ENCODE results near the gene SARS1.

Gene SARS1

GRCh38 chr1:109261578-109261977 lies 47.9 kb downstream of the SARS1 start:
- no peak for DNase-seq (ENCODE audit: low spot score)
- no peak for TF ChIP-seq CTCF (IDR thresholded peaks at IDR 0.05; ENCODE audit: borderline replicate concordance, control extremely low read depth, extremely low read depth, insufficient read depth, missing control alignments)
- in situ Hi-C loops (cut with MboI; ENCODE audit: low sequenced_read_pairs, unreplicated experiment), result no loop called here

- in situ Hi-C loops (cut with MboI; ENCODE audit: low sequenced_read_pairs, unreplicated experiment), result no loop called here
- DNase-seq (ENCODE audit: low spot score), result no peak
- no peak for TF ChIP-seq CTCF (IDR thresholded peaks at IDR 0.05; ENCODE audit: borderline replicate concordance, control extremely low read depth, extremely low read depth, insufficient read depth, missing control alignments)
Observed at GRCh38 chr1:109262231-109263055, 48.7 kb downstream of the SARS1 start.

- in situ Hi-C loops (cut with MboI; ENCODE audit: low sequenced_read_pairs, unreplicated experiment), result no loop called here
- no peak for TF ChIP-seq CTCF (IDR thresholded peaks at IDR 0.05; ENCODE audit: borderline replicate concordance, control extremely low read depth, extremely low read depth, insufficient read depth, missing control alignments)
- DNase-seq (ENCODE audit: low spot score), result no peak
Observed at GRCh38 chr1:109263234-109263596, 49.5 kb downstream of the SARS1 start.

GRCh38 chr1:109263597-109264378 lies 50.1 kb downstream of the SARS1 start:
- in situ Hi-C loops (cut with MboI; ENCODE audit: low sequenced_read_pairs, unreplicated experiment), result no loop called here
- DNase-seq (ENCODE audit: low spot score), result peak; percentile 90

GRCh38 chr1:109264379-109264755 lies 50.6 kb downstream of the SARS1 start:
- in situ Hi-C loops (cut with MboI; ENCODE audit: low sequenced_read_pairs, unreplicated experiment), result no loop called here
- no peak for DNase-seq (ENCODE audit: low spot score)
- no peak for TF ChIP-seq CTCF (IDR thresholded peaks at IDR 0.05; ENCODE audit: borderline replicate concordance, control extremely low read depth, extremely low read depth, insufficient read depth, missing control alignments)

More at GRCh38 chr1:109263597-109264378, 50.1 kb downstream of the SARS1 start:
- TF ChIP-seq CTCF (IDR thresholded peaks at IDR 0.05; ENCODE audit: borderline replicate concordance, control extremely low read depth, extremely low read depth, insufficient read depth, missing control alignments), result peak; percentile 95

GRCh38 chr1:109265016-109265415 lies 51.3 kb downstream of the SARS1 start:
- in situ Hi-C loops (cut with MboI; ENCODE audit: low sequenced_read_pairs, unreplicated experiment), result no loop called here
- DNase-seq (ENCODE audit: low spot score), result no peak
- no peak for TF ChIP-seq CTCF (IDR thresholded peaks at IDR 0.05; ENCODE audit: borderline replicate concordance, control extremely low read depth, extremely low read depth, insufficient read depth, missing control alignments)

All from GM13976 (cell line).